Fibroblast of villous mesenchyme (primary cell): ENCODE data around the gene ILKAP. TPM values are rescaled to one million over a fixed set of nuclear protein-coding genes. Genes with fewer than 3 reads are reported as not detected.

Source experiments
- DNase-seq: peaks from one replicate; pipeline ENCODE4 v3.0.0-alpha.2; 2010; ENCODE audit warnings: low read depth
- H3K4me3 ChIP-seq: 2 replicates; pipeline ENCODE4 v1.5.1; 2011; ENCODE audit warnings: low read depth, mild to moderate bottlenecking, low read length
- CTCF ChIP-seq: IDR thresholded peaks from 2 replicates; pipeline ENCODE4 v1.5.1; 2012; ENCODE audit warnings: low read depth, mild to moderate bottlenecking, low read length; ENCODE audit not compliant: insufficient read depth
- total RNA-seq: library from RNA; depleted of rRNA; stranded (reverse); fragments of >200 nt; gene quantifications from 2 replicates; pipeline ENCODE4 v1.2.3, GENCODE V29; 2012

ILKAP gene
- total RNA-seq, 1 donor: 22.5 TPM

GRCh38 chr2:238159071-238159539 lies 44.4 kb downstream of the ILKAP start:
- TF ChIP-seq CTCF: no peak
- peak overlapping the region; percentile 52 for H3K4me3 ChIP-seq
- no peak for DNase-seq

- TF ChIP-seq CTCF: peak; percentile 44
- peak; percentile 30 for DNase-seq
- peak within 1 kb of the TSS; percentile 52 for H3K4me3 ChIP-seq
These were observed 44.9 kb downstream of the ILKAP start, which contains the start of gene ERFE for GRCh38 chr2:238158509-238159070. ERFE (plus strand) TSS chr2:238158970; CDS start chr2:238159008, 38 bp downstream.

- TF ChIP-seq CTCF: no peak
- H3K4me3 ChIP-seq: no peak overlapping the region
- no peak for DNase-seq
These were observed 45.4 kb downstream of the ILKAP start for GRCh38 chr2:238158018-238158508.

- no peak for TF ChIP-seq CTCF
- DNase-seq: no peak
These were observed 45.9 kb downstream of the ILKAP start for GRCh38 chr2:238157506-238158017.

GRCh38 chr2:238155761-238156694 lies 47.5 kb downstream of the ILKAP start:
- no peak for DNase-seq
- H3K4me3 ChIP-seq: no peak overlapping the region
- no peak for TF ChIP-seq CTCF

More at GRCh38 chr2:238157506-238158017, 45.9 kb downstream of the ILKAP start:
- H3K4me3 ChIP-seq: no peak overlapping the region

GRCh38 chr2:238155051-238155760 lies 48.3 kb downstream of the ILKAP start:
- H3K4me3 ChIP-seq: no peak overlapping the region
- peak; percentile 72 for DNase-seq
- TF ChIP-seq CTCF: no peak
